SH-SY5Y (cell line): Measurements from ENCODE around the gene ILK.

Source experiments
- GATA2 ChIP-seq: IDR thresholded peaks from 2 replicates; pipeline ENCODE4 v1.6.1; 2011; ENCODE audit warnings: mild to moderate bottlenecking, low read depth, low read length
- GATA3 ChIP-seq: IDR thresholded peaks from 2 replicates; pipeline ENCODE4 v1.6.1; 2011; ENCODE audit warnings: low read depth, mild to moderate bottlenecking, low read length, moderate library complexity

- TF ChIP-seq GATA2 (no peak), GATA3 (no peak)
These were observed 36.7 kb upstream of the ILK start for GRCh38 chr11:6566704-6567370.
